Activated T-helper 1 cell treated with anti-CD3 and anti-CD28 coated beads, Interleukin-12 subunit alpha, Interleukin-12 subunit beta, Interleukin-2, Interleukin-4 antibody, amounts not matched to agents 30 ng/mL and 10 ng/mL and 1 ng/mL, durations not matched to agents 14 hours and 24 hours and 36 hours (primary cell): ENCODE measurements around the gene RAB20. TPM values are rescaled to one million over a fixed set of nuclear protein-coding genes. Genes with fewer than 3 reads are reported as not detected.
"Not testable (repeated sequence)": the region's sequence is repeated elsewhere in the genome, so short reads cannot be mapped to it uniquely, and the experiment has no call there.

ENCODE experiments used
- DNase-seq: peaks from one replicate; pipeline ENCODE4 v3.0.0; 2021; ENCODE audit warnings: low spot score
- H3K27ac Mint-ChIP-seq: one replicate; pipeline ENCODE4 v1.8.0; 2021; ENCODE audit warnings: mild to moderate bottlenecking, mixed read lengths
- H3K27me3 Mint-ChIP-seq: one replicate; pipeline ENCODE4 v1.8.0; 2022; ENCODE audit warnings: mild to moderate bottlenecking, moderate library complexity, mixed read lengths; ENCODE audit not compliant: insufficient read depth
- H3K36me3 Mint-ChIP-seq: one replicate; pipeline ENCODE4 v1.8.0; 2021; ENCODE audit warnings: low read depth, mixed read lengths
- H3K4me1 Mint-ChIP-seq: one replicate; pipeline ENCODE4 v1.8.0; 2021; ENCODE audit warnings: low read depth, mixed read lengths
- H3K4me3 Mint-ChIP-seq: one replicate; pipeline ENCODE4 v1.8.0; 2021; ENCODE audit warnings: mild to moderate bottlenecking, moderate library complexity, mixed read lengths
- H3K9me3 Mint-ChIP-seq: one replicate; pipeline ENCODE4 v1.8.0; 2021; ENCODE audit warnings: mixed read lengths
- intact Hi-C: fragments of 100-400 bp; cut with micrococcal nuclease; formaldehyde crosslinking; loops from one replicate; pipeline ENCODE4 v1.15.1; 2024
- total RNA-seq: library from RNA; stranded (reverse); gene quantifications from 2 replicates; pipeline ENCODE4 v1.2.3, GENCODE V29; 2022

The RAB20 gene
- total RNA-seq, 1 donor from 2014 or later, result 1.5 TPM

DNA sequence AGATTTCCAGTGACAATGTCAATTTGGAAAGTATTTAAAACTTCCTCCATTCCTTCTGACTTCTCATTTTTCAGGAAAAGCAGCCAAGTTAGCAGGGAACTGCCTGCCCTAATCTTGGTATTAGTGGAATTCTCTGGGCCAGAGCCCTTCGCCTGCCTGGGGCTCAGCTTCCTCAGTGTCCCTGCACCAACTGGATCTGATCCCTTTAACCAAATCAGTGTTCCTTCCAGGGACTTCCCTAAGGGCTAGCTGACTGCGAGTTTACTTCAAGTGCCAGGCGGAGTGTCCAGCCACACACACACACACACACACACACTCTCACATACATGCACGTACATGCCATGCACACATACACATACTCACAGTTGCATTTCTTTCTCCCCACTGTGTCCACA is 20.0 kb downstream of the RAB20 start:
- H3K27me3 Mint-ChIP-seq, result peaks cover 4% of the 10 kb centered on the region
- H3K36me3 Mint-ChIP-seq, result peaks cover 5% of the 10 kb centered on the region
- H3K4me1 Mint-ChIP-seq, result peaks cover 10% of the 10 kb centered on the region
- H3K27ac Mint-ChIP-seq, result no peak overlapping the region
- intact Hi-C loops, result no loop called here
- peaks cover 6% of the 10 kb centered on the region for H3K9me3 Mint-ChIP-seq
- no peak overlapping the region for H3K4me3 Mint-ChIP-seq
- DNase-seq, result no peak

DNA sequence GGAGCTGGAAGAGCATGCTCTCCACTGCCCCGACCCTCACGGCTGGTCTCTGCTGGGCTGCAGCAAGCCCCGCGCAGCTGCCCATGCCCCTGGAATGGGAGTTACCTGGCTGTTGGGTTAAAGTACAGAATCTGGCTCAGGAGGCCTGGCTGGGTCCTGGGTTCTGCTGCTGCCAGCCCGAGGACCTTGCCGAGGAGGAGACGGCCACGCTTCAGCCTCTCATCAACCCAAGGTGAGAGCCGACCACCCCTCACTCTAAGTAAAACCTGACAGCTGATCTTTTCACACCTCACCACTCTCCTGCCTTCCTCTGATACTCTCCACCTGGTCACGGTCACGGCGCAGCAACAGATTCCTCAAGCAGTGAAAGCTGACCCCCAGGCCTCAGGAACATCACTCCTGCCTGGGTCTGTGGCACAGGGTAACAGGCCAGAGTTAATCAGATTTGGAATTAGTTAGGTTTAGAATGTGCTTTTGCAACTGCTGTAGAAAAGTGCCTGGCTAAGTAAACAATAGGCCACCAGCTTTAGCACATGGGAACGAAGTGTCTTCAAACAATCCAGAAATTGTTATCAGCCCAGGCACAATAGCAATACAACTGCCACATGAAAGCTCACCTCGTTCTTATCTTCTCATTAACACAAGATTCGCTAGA is 20.5 kb downstream of the RAB20 start:
- peaks cover 5% of the 10 kb centered on the region for H3K36me3 Mint-ChIP-seq
- peaks cover 10% of the 10 kb centered on the region for H3K4me1 Mint-ChIP-seq
- DNase-seq, result no peak
- intact Hi-C loops, result no loop called here
- no peak overlapping the region for H3K4me3 Mint-ChIP-seq
- peaks cover 4% of the 10 kb centered on the region for H3K27me3 Mint-ChIP-seq
- H3K27ac Mint-ChIP-seq, result no peak overlapping the region
- H3K9me3 Mint-ChIP-seq, result peaks cover 6% of the 10 kb centered on the region

DNA sequence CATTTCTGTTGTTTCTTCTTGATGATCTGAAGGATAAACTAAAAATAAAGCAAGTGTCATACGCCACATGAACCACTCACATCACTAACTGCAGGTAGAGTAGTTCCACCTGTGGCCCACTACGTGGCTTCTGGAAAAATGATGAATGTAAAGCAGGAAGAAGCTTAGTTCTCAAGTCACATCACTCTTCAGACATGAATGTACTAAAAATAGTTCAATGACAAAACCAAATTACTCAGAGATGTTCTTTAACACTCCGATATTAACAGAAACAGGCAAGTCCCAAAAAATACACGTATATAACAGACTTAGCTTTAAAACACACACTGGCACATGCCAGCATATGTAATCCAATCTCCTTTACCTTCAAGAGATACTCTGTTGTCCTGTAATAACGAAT is 21.6 kb downstream of the RAB20 start:
- intact Hi-C loops, result no loop called here
- H3K4me1 Mint-ChIP-seq, result peaks cover 10% of the 10 kb centered on the region

DNA sequence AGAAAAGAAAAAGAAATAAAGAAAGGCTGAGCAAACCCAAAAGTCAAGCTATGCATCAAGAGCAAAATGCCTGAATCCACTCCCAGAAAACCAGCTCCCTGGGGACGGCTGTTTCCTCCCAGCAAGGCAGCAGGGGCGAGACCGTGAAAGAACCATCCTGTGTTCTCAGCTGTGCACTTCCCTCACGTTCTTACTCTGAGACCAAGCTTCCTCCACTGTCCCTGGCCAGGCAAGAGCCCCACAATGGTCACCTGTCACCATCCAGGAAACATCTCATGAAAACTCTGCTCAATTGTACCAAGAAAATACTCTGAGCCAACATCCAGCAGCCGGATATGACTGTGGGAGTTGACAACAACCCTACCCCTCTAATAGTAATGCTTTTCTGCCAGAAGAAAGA is 22.9 kb downstream of the RAB20 start:
- peaks cover 2% of the 10 kb centered on the region for H3K27me3 Mint-ChIP-seq
- H3K36me3 Mint-ChIP-seq, result no peaks in the 10 kb centered on the region
- no peak overlapping the region for H3K27ac Mint-ChIP-seq
- intact Hi-C loops, result no loop called here
- H3K9me3 Mint-ChIP-seq, result no peaks in the 10 kb centered on the region
- peaks cover 10% of the 10 kb centered on the region for H3K4me1 Mint-ChIP-seq
- DNase-seq, result no peak
- H3K4me3 Mint-ChIP-seq, result no peak overlapping the region

More for the DNA sequence above, 21.6 kb downstream of the RAB20 start:
- H3K9me3 Mint-ChIP-seq, result peaks cover 1% of the 10 kb centered on the region
- no peak overlapping the region for H3K4me3 Mint-ChIP-seq
- H3K27ac Mint-ChIP-seq, result no peak overlapping the region
- H3K27me3 Mint-ChIP-seq, result peaks cover 2% of the 10 kb centered on the region
- no peak for DNase-seq
- peaks cover 4% of the 10 kb centered on the region for H3K36me3 Mint-ChIP-seq

DNA sequence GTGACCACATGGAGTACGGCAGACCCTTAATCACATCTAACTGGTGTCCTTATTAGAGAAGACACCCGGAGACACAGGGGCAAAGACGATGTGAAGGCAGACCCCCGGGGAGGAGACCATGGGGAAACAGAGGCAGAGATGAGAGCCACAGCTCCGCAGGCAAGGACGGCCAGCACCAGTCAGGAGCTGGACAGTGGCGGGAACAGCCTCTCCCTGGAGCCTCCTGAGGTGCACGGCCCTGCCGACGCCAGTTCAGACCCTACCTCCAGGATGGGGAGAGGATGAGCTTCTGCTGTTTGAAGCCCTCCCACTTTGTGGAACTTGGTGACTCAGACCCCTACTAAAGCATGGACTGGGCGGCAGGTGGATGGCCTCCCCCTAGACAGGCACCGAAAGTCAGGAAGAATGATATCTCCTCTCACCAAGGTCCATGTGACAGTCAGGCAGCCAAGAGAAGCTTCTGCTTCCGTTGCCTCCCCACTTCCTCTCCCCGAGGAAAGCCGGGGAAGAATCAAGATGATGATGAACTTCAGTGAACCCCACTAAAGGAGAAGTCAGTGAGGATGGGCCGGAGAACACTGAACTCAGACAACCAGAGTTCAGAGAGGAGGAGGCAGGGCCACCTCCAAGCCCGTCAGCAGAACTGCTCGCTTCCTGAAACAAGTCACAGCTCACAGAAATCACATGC is 25.4 kb downstream of the RAB20 start:
- DNase-seq, result no peak
- intact Hi-C loops, result no loop called here
- Mint-ChIP-seq H3K4me1 (peaks cover 10% of the 10 kb centered on the region), H3K9me3 (no peaks in the 10 kb centered on the region), H3K36me3 (no peaks in the 10 kb centered on the region), H3K4me3 (no peak overlapping the region), H3K27ac (no peak overlapping the region), H3K27me3 (no peaks in the 10 kb centered on the region)

DNA sequence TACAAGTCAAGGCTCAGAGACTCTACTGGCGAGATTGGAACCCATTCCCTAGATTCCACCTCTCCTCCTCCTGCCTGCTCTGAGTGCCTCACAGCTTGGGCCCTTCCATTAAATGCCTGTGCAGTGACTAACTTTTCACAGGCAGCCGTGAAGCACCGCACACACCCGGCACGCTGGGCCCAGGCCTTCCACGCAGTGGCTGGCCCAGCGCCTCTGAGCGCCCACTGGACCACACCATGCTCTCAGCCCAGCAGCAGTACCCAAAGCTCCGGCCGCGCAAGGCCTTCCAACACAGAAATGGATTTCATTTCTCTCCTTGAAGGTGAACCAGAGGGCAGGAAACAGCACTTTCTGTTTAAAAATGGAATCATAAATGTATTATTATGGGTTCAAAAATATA is 26.0 kb downstream of the RAB20 start:
- intact Hi-C loops, result no loop called here
- no peaks in the 10 kb centered on the region for H3K36me3 Mint-ChIP-seq
- no peaks in the 10 kb centered on the region for H3K9me3 Mint-ChIP-seq
- peaks cover 10% of the 10 kb centered on the region for H3K4me1 Mint-ChIP-seq
- no peak overlapping the region for H3K27ac Mint-ChIP-seq
- no peaks in the 10 kb centered on the region for H3K27me3 Mint-ChIP-seq
- no peak overlapping the region for H3K4me3 Mint-ChIP-seq
- DNase-seq, result no peak

DNA sequence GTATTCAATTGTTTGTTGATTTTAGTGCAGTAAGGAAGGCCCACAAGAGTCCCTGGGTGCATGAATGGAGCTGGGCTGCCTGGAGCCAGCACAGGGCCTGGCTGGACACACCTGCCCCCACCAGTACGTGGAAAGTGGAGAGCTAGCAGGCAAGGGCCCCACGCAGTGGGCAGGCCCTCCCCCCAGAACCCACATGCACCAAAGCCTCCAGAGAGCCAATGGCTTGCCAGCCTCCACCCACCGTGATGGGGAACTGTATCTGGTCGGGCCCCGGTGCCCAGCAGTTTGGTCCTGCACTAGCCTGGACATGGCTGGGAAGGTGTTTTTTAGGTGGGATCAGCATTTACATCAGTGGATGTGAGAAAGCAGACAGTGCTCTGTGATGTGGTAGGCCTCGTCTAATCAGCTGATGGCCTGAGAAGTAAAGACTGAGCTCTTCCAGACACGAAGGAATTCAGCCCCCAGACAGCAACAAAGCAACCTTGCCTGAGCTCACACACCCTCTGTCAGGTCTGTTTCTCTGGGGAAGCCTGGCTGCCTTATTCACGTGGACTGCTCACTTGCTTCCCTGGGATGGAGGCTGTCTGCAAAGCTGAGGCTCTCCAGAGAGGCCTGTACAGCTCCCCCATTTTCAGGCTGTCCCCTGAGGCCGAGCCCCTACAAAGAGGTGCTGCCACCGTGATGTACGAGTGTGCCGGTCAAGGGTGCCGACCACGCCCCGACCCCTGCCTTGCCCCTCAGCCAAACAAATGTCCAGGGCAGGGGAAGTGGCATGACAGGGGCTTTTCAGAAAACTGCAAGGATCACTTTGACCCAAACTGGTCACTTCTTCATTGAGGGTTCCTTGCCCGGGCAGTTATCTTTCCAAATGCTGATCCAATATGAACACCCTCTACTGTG is 27.5 kb downstream of the RAB20 start:
- H3K27ac Mint-ChIP-seq, result no peak overlapping the region
- H3K36me3 Mint-ChIP-seq, result no peaks in the 10 kb centered on the region
- H3K4me3 Mint-ChIP-seq, result no peak overlapping the region
- H3K27me3 Mint-ChIP-seq, result no peaks in the 10 kb centered on the region
- H3K4me1 Mint-ChIP-seq, result peaks cover 10% of the 10 kb centered on the region
- H3K9me3 Mint-ChIP-seq, result no peaks in the 10 kb centered on the region
- no peak for DNase-seq
- intact Hi-C loops, result no loop called here

DNA sequence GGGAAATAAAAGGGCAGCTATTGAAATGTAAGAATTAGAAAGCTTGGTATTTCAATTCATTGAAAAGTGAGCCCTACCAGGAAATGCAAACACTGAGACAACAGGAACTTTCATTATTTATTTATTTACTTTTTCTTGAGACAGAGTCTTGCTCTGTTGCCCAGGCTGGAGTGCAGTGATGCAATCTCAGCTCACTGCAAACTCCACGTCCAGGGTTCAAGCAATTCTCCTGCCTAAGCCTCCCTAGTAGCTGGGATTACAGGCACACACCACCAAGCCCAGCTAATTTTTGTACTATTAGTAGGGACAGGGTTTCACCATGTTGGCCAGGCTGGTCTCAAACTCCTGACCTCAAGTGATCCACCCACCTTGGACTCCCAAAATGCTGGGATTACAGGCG is 29.3 kb downstream of the RAB20 start:
- H3K4me1 Mint-ChIP-seq, DNase-seq, H3K36me3 Mint-ChIP-seq, H3K27ac Mint-ChIP-seq, H3K9me3 Mint-ChIP-seq, H3K27me3 Mint-ChIP-seq, H3K4me3 Mint-ChIP-seq, intact Hi-C loops: not testable (repeated sequence)

DNA sequence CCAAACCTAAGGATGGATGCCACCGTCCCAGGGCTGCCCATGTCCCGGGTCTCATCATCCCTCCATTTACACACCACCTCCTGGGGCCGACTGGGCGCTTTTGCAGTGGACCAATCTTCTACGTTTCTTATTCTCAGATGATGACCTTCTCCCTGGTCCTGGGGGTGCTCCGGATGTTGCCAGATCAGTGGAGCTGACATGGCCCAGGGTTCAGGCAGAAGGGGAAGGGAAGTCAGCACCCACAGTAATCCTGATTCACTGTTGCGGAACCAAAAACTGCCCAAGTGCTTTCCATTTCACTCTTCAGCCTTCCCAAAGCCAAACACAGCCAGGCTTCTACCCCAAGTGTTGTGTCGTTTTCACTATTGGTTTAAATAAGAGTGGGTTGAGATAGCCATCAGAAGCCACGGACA is 29.8 kb downstream of the RAB20 start:
- Mint-ChIP-seq H3K36me3 (no peaks in the 10 kb centered on the region), H3K4me3 (no peak overlapping the region), H3K4me1 (no peaks in the 10 kb centered on the region), H3K9me3 (no peaks in the 10 kb centered on the region), H3K27ac (no peak overlapping the region), H3K27me3 (peaks cover 1% of the 10 kb centered on the region)
- intact Hi-C loops, result no loop called here
- DNase-seq, result no peak

DNA sequence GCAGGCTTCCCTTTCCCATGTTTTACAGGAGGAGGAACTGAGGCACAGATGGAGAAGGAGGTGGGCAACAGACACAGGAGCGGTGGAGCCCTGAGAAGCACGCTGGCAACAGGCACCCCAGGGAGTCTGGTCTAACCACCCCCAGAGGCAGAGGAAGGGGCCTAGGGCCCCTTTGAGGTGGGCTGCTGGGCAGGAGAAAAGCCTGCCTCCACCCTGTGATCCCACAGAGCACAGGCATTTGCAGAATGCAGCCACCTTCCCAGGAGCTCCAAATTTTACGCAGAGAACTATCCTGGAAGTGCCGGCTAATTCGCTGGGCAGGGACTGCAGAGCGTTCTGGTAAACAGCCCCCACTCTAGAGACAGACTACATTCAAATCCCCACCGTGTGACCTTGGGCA is 30.4 kb downstream of the RAB20 start:
- Mint-ChIP-seq H3K4me3 (no peak overlapping the region), H3K27ac (no peak overlapping the region), H3K4me1 (no peaks in the 10 kb centered on the region), H3K36me3 (no peaks in the 10 kb centered on the region), H3K9me3 (no peaks in the 10 kb centered on the region), H3K27me3 (peaks cover 3% of the 10 kb centered on the region)
- no peak for DNase-seq
- intact Hi-C loops, result no loop called here

DNA sequence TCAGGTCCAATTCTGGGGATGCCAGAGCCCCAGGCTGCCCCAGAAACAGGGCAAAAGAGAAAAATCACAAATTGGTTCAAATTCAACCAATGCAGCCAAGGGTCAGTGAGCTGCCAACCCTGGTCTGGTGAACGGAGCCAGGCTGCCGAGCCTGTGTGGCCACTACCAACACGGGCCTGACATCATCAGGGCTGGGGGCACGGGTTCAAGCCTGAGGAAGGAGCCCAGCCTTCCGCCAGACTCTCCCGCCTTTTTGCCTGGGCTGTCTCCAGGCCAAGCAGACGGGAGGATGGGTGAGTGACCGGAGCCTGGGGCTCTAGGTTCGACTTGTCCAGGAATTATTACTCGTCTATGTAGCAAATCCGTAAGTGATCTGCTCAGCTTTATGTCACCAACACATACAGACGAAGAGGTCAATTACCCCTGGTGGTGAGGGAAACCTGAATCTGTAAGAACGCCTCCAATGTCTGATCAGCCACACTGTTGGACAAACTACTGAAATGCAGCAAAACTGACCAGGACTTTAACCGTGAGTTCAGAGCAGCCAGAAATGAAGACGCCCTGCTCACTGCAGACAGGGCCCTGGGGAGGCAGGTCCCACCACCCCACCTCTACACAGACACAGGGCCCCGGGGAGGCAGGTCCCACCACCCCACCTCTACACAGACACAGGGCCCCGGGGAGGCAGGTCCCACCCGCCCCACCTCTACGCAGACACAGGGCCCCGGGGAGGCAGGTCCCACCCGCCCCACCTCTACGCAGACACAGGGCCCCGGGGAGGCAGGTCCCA is 31.8 kb downstream of the RAB20 start:
- Mint-ChIP-seq H3K9me3 (no peaks in the 10 kb centered on the region), H3K4me3 (no peak overlapping the region), H3K27ac (no peak overlapping the region), H3K4me1 (peaks cover 14% of the 10 kb centered on the region), H3K27me3 (peaks cover 6% of the 10 kb centered on the region), H3K36me3 (no peaks in the 10 kb centered on the region)
- no peak for DNase-seq
- intact Hi-C loops, result no loop called here

DNA sequence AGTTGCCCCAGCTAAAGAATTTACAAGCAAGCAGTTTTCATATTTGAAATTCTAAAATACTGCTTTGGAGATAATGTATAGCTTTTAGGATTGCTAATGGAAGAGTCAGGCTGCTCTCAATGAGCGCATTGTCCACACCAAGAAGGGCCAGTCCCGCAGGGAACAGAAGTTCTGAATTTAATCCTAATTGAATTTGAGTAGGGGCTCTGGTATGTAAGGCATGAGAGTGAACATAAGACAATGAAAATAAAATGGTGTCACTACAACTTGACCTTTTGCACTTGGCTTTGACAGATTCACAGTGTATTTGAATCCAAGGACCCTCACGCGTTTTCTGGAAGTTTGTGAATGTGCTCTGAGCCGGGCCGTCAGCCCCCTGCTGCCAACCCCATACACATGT is 32.6 kb downstream of the RAB20 start:
- H3K27me3 Mint-ChIP-seq, result peaks cover 8% of the 10 kb centered on the region
- no peak for DNase-seq
- H3K36me3 Mint-ChIP-seq, result no peaks in the 10 kb centered on the region
- peaks cover 20% of the 10 kb centered on the region for H3K4me1 Mint-ChIP-seq
- intact Hi-C loops, result no loop called here
- H3K27ac Mint-ChIP-seq, result no peak overlapping the region
- H3K9me3 Mint-ChIP-seq, result no peaks in the 10 kb centered on the region
- H3K4me3 Mint-ChIP-seq, result no peak overlapping the region
